ENCODE data around the gene MFN2.
"Not testable (repeated sequence)": the region's sequence is repeated elsewhere in the genome, so short reads cannot be mapped to it uniquely, and the experiment has no call there.

MFN2 gene

GRCh38 chr1:12039824-12040456 lies 59.7 kb downstream of the MFN2 start:
- H3K27ac ChIP-seq (ENCODE audit: low read depth, low read length); H3K23ac ChIP-seq (ENCODE audit: low read length); DNase-seq; H3K27me3 ChIP-seq (ENCODE audit: insufficient read depth, low read length); H3K4me3 ChIP-seq (ENCODE audit: low read depth, low read length); H3K9me3 ChIP-seq (ENCODE audit: insufficient read depth, low read depth, low read length); H3K18ac ChIP-seq (ENCODE audit: low read length); H3K9ac ChIP-seq (ENCODE audit: low read length); H2AK5ac ChIP-seq (ENCODE audit: low read length); H3K14ac ChIP-seq (ENCODE audit: low read length); H3K36me3 ChIP-seq (ENCODE audit: control insufficient read depth in 1 of 2, insufficient read depth in 2 of 2, low read length in 2 of 2); H3K79me1 ChIP-seq (ENCODE audit: low read length); H2BK120ac ChIP-seq (ENCODE audit: insufficient read depth, low read length, poor library complexity); H3K4me1 ChIP-seq (ENCODE audit: control insufficient read depth in 1 of 2, insufficient read depth in 2 of 2, low read length in 2 of 2); H2BK5ac ChIP-seq (ENCODE audit: low read depth, low read length, poor library complexity); H3K4me2 ChIP-seq (ENCODE audit: low read length); H2AFZ ChIP-seq (ENCODE audit: insufficient read depth, low read length, poor library complexity); H3K4ac ChIP-seq (ENCODE audit: low read depth, low read length); H4K8ac ChIP-seq (ENCODE audit: low read depth, low read length); H2BK12ac ChIP-seq (ENCODE audit: low read length); H4K91ac ChIP-seq (ENCODE audit: low read depth, low read length); H4K12ac ChIP-seq (ENCODE audit: low read depth, low read length); H3K79me2 ChIP-seq (ENCODE audit: control insufficient read depth, insufficient read depth, low read length, poor library complexity): not testable (repeated sequence)
- WGBS (ENCODE audit: extremely low coverage, insufficient coverage, insufficient read length) = no CpG with 5 or more reads among the region's 13 CpGs

GRCh38 chr1:12040457-12041051 lies 60.3 kb downstream of the MFN2 start:
- H4K12ac ChIP-seq (ENCODE audit: low read depth, low read length) = no peak overlapping the region
- H3K79me1 ChIP-seq (ENCODE audit: low read length) = no peaks in the 10 kb centered on the region
- H4K91ac ChIP-seq (ENCODE audit: low read depth, low read length) = no peak overlapping the region
- H2BK5ac ChIP-seq (ENCODE audit: low read depth, low read length, poor library complexity) = no peak overlapping the region
- no peaks in the 10 kb centered on the region for H3K79me2 ChIP-seq (ENCODE audit: control insufficient read depth, insufficient read depth, low read length, poor library complexity)
- no peak overlapping the region for H2AK5ac ChIP-seq (ENCODE audit: low read length)
- H3K27ac ChIP-seq (ENCODE audit: low read depth, low read length) = no peak overlapping the region
- H3K4me3 ChIP-seq (ENCODE audit: low read depth, low read length) = no peak overlapping the region
- peak in 1 of 2 donors; percentile 14 for DNase-seq
- no peak overlapping the region for H3K4me2 ChIP-seq (ENCODE audit: low read length)
- H3K18ac ChIP-seq (ENCODE audit: low read length) = no peak overlapping the region
- H3K36me3 ChIP-seq (ENCODE audit: control insufficient read depth in 1 of 2, insufficient read depth in 2 of 2, low read length in 2 of 2) = no peaks in the 10 kb centered on the region
- H2BK12ac ChIP-seq (ENCODE audit: low read length) = no peak overlapping the region
- no CpG with 5 or more reads among the region's 6 CpGs for WGBS (ENCODE audit: extremely low coverage, insufficient coverage, insufficient read length)
- no peaks in the 10 kb centered on the region for H3K27me3 ChIP-seq (ENCODE audit: insufficient read depth, low read length)
- no peak overlapping the region for H2AFZ ChIP-seq (ENCODE audit: insufficient read depth, low read length, poor library complexity)
- H3K14ac ChIP-seq (ENCODE audit: low read length) = no peak overlapping the region
- H2BK120ac ChIP-seq (ENCODE audit: insufficient read depth, low read length, poor library complexity) = no peak overlapping the region
- peaks cover 2% of the 10 kb centered on the region for H3K9me3 ChIP-seq (ENCODE audit: insufficient read depth, low read depth, low read length)
- peaks cover 4% of the 10 kb centered on the region in 2 experiments for H3K4me1 ChIP-seq (ENCODE audit: control insufficient read depth in 1 of 2, insufficient read depth in 2 of 2, low read length in 2 of 2)
- no peak overlapping the region for H4K8ac ChIP-seq (ENCODE audit: low read depth, low read length)
- H3K9ac ChIP-seq (ENCODE audit: low read length) = no peak overlapping the region
- H3K23ac ChIP-seq (ENCODE audit: low read length) = no peak overlapping the region
- H3K4ac ChIP-seq (ENCODE audit: low read depth, low read length) = no peak overlapping the region

GRCh38 chr1:12044187-12044877 lies 64.1 kb downstream of the MFN2 start:
- not testable (repeated sequence) for H2BK12ac ChIP-seq (ENCODE audit: low read length); H3K79me2 ChIP-seq (ENCODE audit: control insufficient read depth, insufficient read depth, low read length, poor library complexity); H3K23ac ChIP-seq (ENCODE audit: low read length); H3K18ac ChIP-seq (ENCODE audit: low read length); H2BK5ac ChIP-seq (ENCODE audit: low read depth, low read length, poor library complexity); H2AFZ ChIP-seq (ENCODE audit: insufficient read depth, low read length, poor library complexity); H3K36me3 ChIP-seq (ENCODE audit: control insufficient read depth in 1 of 2, insufficient read depth in 2 of 2, low read length in 2 of 2); H2AK5ac ChIP-seq (ENCODE audit: low read length); H2BK120ac ChIP-seq (ENCODE audit: insufficient read depth, low read length, poor library complexity); H4K12ac ChIP-seq (ENCODE audit: low read depth, low read length); H4K91ac ChIP-seq (ENCODE audit: low read depth, low read length); H3K9me3 ChIP-seq (ENCODE audit: insufficient read depth, low read depth, low read length); H3K4me3 ChIP-seq (ENCODE audit: low read depth, low read length); H3K4me1 ChIP-seq (ENCODE audit: control insufficient read depth in 1 of 2, insufficient read depth in 2 of 2, low read length in 2 of 2); H3K14ac ChIP-seq (ENCODE audit: low read length); H3K27me3 ChIP-seq (ENCODE audit: insufficient read depth, low read length); H4K8ac ChIP-seq (ENCODE audit: low read depth, low read length); DNase-seq; H3K4me2 ChIP-seq (ENCODE audit: low read length); H3K79me1 ChIP-seq (ENCODE audit: low read length); H3K4ac ChIP-seq (ENCODE audit: low read depth, low read length); H3K27ac ChIP-seq (ENCODE audit: low read depth, low read length); H3K9ac ChIP-seq (ENCODE audit: low read length)
- WGBS (ENCODE audit: extremely low coverage, insufficient coverage, insufficient read length) = no CpG with 5 or more reads among the region's 15 CpGs

GRCh38 chr1:12046749-12047119 lies 66.5 kb downstream of the MFN2 start:
- no peak overlapping the region for H3K18ac ChIP-seq (ENCODE audit: low read length)

More at GRCh38 chr1:12046749-12047119, 66.5 kb downstream of the MFN2 start:
- Histone ChIP-seq H3K9ac (ENCODE audit: low read length) (no peak overlapping the region), H3K79me2 (ENCODE audit: control insufficient read depth, insufficient read depth, low read length, poor library complexity) (no peaks in the 10 kb centered on the region), H3K36me3 (ENCODE audit: control insufficient read depth in 1 of 2, insufficient read depth in 2 of 2, low read length in 2 of 2) (no peaks in the 10 kb centered on the region), H2AK5ac (ENCODE audit: low read length) (no peak overlapping the region), H3K23ac (ENCODE audit: low read length) (no peak overlapping the region), H3K9me3 (ENCODE audit: insufficient read depth, low read depth, low read length) (peaks cover 4% of the 10 kb centered on the region), H3K4ac (ENCODE audit: low read depth, low read length) (no peak overlapping the region), H4K91ac (ENCODE audit: low read depth, low read length) (no peak overlapping the region), H4K12ac (ENCODE audit: low read depth, low read length) (no peak overlapping the region), H3K4me3 (ENCODE audit: low read depth, low read length) (peak overlapping the region; percentile 11), H2BK12ac (ENCODE audit: low read length) (no peak overlapping the region), H3K4me2 (ENCODE audit: low read length) (no peak overlapping the region), H3K27me3 (ENCODE audit: insufficient read depth, low read length) (no peaks in the 10 kb centered on the region), H3K4me1 (ENCODE audit: control insufficient read depth in 1 of 2, insufficient read depth in 2 of 2, low read length in 2 of 2) (peaks cover 0 to 2% of the 10 kb centered on the region in 2 experiments), H3K14ac (ENCODE audit: low read length) (no peak overlapping the region), H2BK120ac (ENCODE audit: insufficient read depth, low read length, poor library complexity) (no peak overlapping the region), H4K8ac (ENCODE audit: low read depth, low read length) (no peak overlapping the region), H3K79me1 (ENCODE audit: low read length) (no peaks in the 10 kb centered on the region), H2BK5ac (ENCODE audit: low read depth, low read length, poor library complexity) (no peak overlapping the region), H3K27ac (ENCODE audit: low read depth, low read length) (no peak overlapping the region), H2AFZ (ENCODE audit: insufficient read depth, low read length, poor library complexity) (no peak overlapping the region)
- WGBS (ENCODE audit: extremely low coverage, insufficient coverage, insufficient read length) = no CpG with 5 or more reads among the region's 6 CpGs
- no peak for DNase-seq
